Lung (tissue), 12 donors: ENCODE measurements around the gene ARHGEF28. TPM values are rescaled to one million over a fixed set of nuclear protein-coding genes. Genes with fewer than 3 reads are reported as not detected.

ENCODE experiments used
- ATAC-seq: fragments of 200-7000 bp; cut with Tn5 transposase; one replicate; pipeline ENCODE4 v1.9.1; 2020; ENCODE audit warnings: moderate number of reproducible peaks; ENCODE audit not compliant: insufficient read depth, low FRiP score
- DNase-seq, 3 donors: peaks; one replicate each; pipeline ENCODE4 v3.0.0-alpha.2; 2013 to 2017
- H3K27ac ChIP-seq, 2 donors: one replicate each; pipeline ENCODE4 v1.5.1; 2013; ENCODE audit warnings: mild to moderate bottlenecking in 2 of 2, moderate library complexity in 2 of 2, control low read depth in 1 of 2, inconsistent platforms in 1 of 2, low read depth in 1 of 2, low read length in 1 of 2
- H3K27me3 ChIP-seq, 3 donors: one replicate each; pipeline ENCODE4 v1.5.1; 2013; ENCODE audit warnings: low read length in 2 of 3; ENCODE audit not compliant: control insufficient read depth in 3 of 3, insufficient read depth in 3 of 3
- H3K36me3 ChIP-seq, 4 donors: one replicate each; pipeline ENCODE4 v1.5.1; 2013; ENCODE audit warnings: low read length in 4 of 4, mild to moderate bottlenecking in 1 of 4, moderate library complexity in 1 of 4; ENCODE audit not compliant: control insufficient read depth in 4 of 4, insufficient read depth in 4 of 4
- H3K4me1 ChIP-seq, 5 donors: one replicate each; pipeline ENCODE4 v1.5.1; 2013; ENCODE audit warnings: low read length in 5 of 5, mild to moderate bottlenecking in 2 of 5, moderate library complexity in 1 of 5; ENCODE audit not compliant: control insufficient read depth in 5 of 5, insufficient read depth in 5 of 5
- H3K4me3 ChIP-seq: one replicate; pipeline ENCODE4 v1.5.1; 2013; ENCODE audit warnings: mild to moderate bottlenecking, control low read depth, moderate library complexity
- H3K9ac ChIP-seq, 2 donors: one replicate each; pipeline ENCODE4 v1.5.1; 2013; ENCODE audit warnings: low read length in 2 of 2, control low read depth in 1 of 2; ENCODE audit not compliant: insufficient read depth in 1 of 2
- H3K9me3 ChIP-seq, 4 donors: one replicate each; pipeline ENCODE4 v1.5.1; 2013; ENCODE audit warnings: low read length in 3 of 4, mild to moderate bottlenecking in 1 of 4, moderate library complexity in 1 of 4; ENCODE audit not compliant: control insufficient read depth in 4 of 4, insufficient read depth in 3 of 4
- CTCF ChIP-seq: IDR thresholded peaks from 2 replicates; pipeline ENCODE4 v1.5.1; 2012; ENCODE audit warnings: mild to moderate bottlenecking; ENCODE audit errors: control extremely low read depth, extremely low read depth
- WGBS, 2 donors: extraction: QIAGEN DNeasy Blood & Tissue Kit; methylation state at CpG; one replicate each; pipeline ENCODE4 v1.1.7; 2013; 5-methylcytosine and 5-hydroxymethylcytosine counted together
- polyA plus RNA-seq, 2 donors: library from polyadenylated mRNA; stranded (reverse); fragments of 200-250 nt; gene quantifications; one replicate each; pipeline ENCODE4 v1.2.1, GENCODE V29; 2013
- total RNA-seq, 2 donors: library from RNA; depleted of rRNA in 1 of 2; stranded (reverse); fragments of >200 nt in 1 of 2; gene quantifications; one replicate each; pipeline ENCODE4 v1.2.1, GENCODE V29; 2014 to 2021
- donor health status: control.
- donor health status: control.
- donor health status: Bipolar disorder and iron deficiency.
- donor health status: healthy.
- donor health status: DM: yes; HTN: yes; CAD: no.

ARHGEF28 gene
- total and polyA plus RNA-seq, 4 donors, result 3.0 to 13.0 (median 10.0) TPM

DNA sequence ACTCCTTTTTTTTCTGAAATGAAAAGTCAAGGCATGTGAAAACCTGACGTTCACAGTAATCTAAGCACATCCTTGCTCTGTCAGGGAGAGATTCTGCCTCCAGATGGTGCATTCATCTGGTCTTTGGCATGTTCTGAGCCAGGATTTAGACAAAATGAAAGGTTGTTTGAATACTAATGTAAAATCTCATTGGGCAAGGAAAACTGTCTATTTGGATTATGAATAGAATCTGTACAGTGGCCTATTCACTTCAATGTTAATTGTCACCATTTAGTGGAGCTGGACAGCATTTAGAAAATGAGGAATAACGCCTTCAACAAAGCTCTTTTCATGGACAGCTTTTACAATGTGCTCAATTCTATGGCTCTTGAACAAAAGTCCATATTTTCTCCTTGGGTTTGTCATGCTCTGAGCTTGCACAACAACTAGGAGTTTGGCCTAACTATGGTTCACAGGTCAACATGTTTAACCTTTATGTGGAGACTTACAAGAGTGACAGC lies 28.9 kb downstream of the ARHGEF28 start:
- H3K4me3 ChIP-seq, result no peak overlapping the region
- H3K9ac ChIP-seq, result no peak overlapping the region
- 78 to 94% methylated on average over 2 of the region's 2 CpGs for WGBS, 2 donors
- DNase-seq, result no peak
- ATAC-seq, result no peak
- no peaks in the 10 kb centered on the region for H3K27me3 ChIP-seq
- TF ChIP-seq CTCF, result no peak
- H3K27ac ChIP-seq, result no peak overlapping the region
- H3K4me1 ChIP-seq, result peaks cover 0 to 4% (median 0%) of the 10 kb centered on the region in 5 donors
- H3K9me3 ChIP-seq, result no peaks in the 10 kb centered on the region
- H3K36me3 ChIP-seq, result no peaks in the 10 kb centered on the region

DNA sequence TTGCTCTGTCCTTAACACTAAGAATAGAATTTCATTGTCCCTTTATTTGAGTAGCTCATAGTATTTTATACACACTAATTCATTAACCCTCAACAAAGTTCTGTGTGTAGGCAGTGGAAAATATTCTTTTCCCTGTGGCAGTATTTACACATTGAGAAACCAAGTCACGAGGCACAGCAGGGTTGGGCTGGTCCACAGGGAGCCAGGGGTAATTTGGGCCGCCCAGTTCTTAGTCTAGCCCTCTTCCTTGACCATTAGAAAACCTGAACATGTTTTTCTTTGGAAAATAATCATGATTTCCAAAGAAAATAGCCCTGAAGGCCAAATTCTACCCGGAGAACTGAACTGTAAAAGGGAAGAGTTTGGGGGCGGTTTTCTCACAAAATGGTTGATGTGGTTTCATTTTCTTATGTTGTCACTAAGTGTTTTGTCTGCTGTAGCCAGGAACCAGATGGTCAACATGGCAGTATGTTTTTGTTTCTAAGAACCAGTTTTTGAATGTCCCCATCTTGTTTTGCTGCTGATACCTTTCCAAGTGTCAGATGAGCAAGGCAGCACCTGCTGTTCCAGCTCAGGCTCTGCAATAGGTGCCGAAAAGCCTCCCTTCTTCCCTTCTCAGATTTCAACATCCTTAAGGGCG lies 29.6 kb downstream of the ARHGEF28 start:
- peaks cover 0 to 4% (median 0%) of the 10 kb centered on the region in 5 donors for H3K4me1 ChIP-seq
- DNase-seq, result no peak
- ATAC-seq, result no peak
- H3K4me3 ChIP-seq, result no peak overlapping the region
- H3K27ac ChIP-seq, result no peak overlapping the region
- no peaks in the 10 kb centered on the region for H3K9me3 ChIP-seq
- H3K36me3 ChIP-seq, result no peaks in the 10 kb centered on the region
- no peak for TF ChIP-seq CTCF
- no peak overlapping the region for H3K9ac ChIP-seq
- no peaks in the 10 kb centered on the region for H3K27me3 ChIP-seq
- 75 to 86% methylated on average over 6 of the region's 6 CpGs for WGBS, 2 donors

DNA sequence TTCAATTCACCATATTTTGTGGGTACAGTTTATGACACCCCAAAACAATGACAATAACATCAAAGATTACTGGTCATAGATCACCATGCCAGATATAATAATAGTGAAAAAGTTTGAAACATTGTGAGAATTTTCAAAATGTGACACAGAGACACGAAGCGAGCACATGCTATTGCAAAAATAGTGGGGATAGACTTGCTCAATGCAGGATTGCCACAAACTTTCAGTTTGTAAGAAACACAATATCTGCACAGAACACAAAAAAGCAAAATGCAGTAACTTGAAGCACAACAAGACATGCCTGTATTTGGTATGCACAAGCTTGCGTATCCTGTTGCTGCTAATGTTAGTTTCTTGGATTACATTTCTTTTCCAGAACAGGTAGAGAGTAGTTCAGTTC lies 35.8 kb downstream of the ARHGEF28 start:
- no peak overlapping the region for H3K9ac ChIP-seq
- no peaks in the 10 kb centered on the region for H3K9me3 ChIP-seq
- no peaks in the 10 kb centered on the region for H3K27me3 ChIP-seq
- no peak for ATAC-seq
- no peak for TF ChIP-seq CTCF
- peaks cover 0 to 3% (median 0%) of the 10 kb centered on the region in 5 donors for H3K4me1 ChIP-seq
- no peak overlapping the region for H3K4me3 ChIP-seq
- WGBS, 2 donors, result 56 to 76% methylated on average over 3 of the region's 3 CpGs
- H3K36me3 ChIP-seq, result no peaks in the 10 kb centered on the region
- H3K27ac ChIP-seq, result no peak overlapping the region
- DNase-seq, result no peak
